Frontal cortex (tissue), 4 donors: ENCODE data around the gene LAMC2. TPM values are rescaled to one million over a fixed set of nuclear protein-coding genes. Genes with fewer than 3 reads are reported as not detected.
"Not testable (repeated sequence)": the region's sequence is repeated elsewhere in the genome, so short reads cannot be mapped to it uniquely, and the experiment has no call there.

Source experiments
- DNase-seq, 2 donors: peaks; one replicate each; pipeline ENCODE4 v3.0.0; 2012; ENCODE audit warnings: low spot score in 2 of 2
- FAIRE-seq: peaks from 2 replicates; lab custom pipeline; 2012; peaks lifted over from hg19 to GRCh38; lab: Jason Lieb, UNC
- total RNA-seq: library from RNA; depleted of rRNA; stranded (reverse); fragments of >200 nt; gene quantifications from one replicate; pipeline ENCODE4 v1.2.3, GENCODE V29; 2014
- donor health status: control.
- donor health status: control.
- donor health status: control.

LAMC2 gene
- total RNA-seq, 1 donor from 2014 or later: 2.0 TPM

DNA sequence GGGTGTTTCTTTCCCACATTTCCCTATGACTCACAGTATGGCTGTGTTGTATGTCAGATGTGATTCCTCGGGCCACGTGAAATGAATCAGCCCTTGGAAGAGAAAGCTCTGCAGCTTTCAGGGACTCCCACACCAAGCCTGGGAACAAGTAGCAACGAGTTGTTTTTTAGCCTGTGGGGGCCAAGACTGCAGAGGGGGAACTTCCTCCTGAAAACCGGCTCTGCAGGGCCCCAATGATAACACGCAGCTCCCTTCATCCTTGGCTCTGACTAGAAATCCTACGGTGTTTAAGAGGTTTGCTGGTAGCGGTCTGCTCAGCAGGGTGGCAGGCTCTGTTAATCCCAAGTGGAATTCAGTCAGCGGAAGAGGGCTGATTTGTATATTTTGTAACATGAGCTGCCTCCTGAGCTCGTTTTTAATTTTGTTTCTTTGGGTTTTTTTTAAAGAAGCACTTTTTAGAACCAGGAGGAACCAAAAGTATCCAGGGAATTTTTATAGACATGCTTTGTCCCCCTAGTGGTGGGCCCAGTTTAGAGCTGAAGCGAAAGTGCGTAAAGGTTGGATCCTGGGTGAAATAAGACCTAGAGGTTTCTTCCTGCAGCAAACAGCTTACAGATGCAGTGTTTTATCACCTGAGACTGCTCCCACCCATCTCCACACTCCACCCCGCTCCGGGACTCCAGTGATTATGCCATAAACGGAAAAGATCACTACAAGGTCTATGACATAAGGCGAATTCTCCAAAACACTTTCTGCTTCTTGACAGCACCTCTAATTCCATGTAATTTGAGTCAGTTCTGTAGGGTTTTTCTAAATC is 48.8 kb downstream of the LAMC2 start:
- DNase-seq (peak in 1 of 2 donors; percentile 49), FAIRE-seq (no peak)

DNA sequence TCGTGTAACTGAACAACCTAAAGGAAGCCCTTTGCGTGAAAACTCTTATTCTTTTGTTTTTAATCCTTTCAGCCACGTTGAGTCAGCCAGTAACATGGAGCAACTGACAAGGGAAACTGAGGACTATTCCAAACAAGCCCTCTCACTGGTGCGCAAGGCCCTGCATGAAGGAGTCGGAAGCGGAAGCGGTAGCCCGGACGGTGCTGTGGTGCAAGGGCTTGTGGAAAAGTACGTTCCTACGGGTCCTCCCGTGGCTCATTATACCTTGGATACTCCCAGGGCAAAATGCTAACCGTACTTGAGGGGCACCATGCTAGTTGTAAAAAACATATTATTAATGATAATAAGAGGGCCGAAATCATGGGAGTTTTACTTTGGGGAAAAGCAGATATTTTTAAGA is 49.4 kb downstream of the LAMC2 start:
- no peak for FAIRE-seq
- DNase-seq: no peak

DNA sequence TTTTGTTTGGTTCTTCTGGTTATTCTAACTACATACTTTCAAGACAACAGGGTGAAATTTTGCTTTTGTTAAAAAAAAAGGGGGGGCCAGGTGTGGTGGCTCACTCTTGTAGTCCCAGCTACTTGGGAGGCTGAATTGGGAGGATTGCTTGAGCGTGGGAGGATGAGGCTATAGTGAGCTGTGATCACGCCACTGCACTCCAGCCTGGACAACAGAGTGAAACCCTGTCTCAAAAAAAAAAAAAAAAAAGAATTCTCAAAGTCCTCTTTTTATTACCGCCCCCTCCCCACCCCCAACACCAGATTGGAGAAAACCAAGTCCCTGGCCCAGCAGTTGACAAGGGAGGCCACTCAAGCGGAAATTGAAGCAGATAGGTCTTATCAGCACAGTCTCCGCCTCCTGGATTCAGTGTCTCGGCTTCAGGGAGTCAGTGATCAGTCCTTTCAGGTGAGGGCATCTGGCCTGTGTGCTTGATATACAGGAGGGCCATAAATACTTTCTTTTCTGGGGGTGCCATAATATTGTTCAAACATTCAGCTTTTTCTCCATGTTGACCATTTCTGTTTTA is 50.2 kb downstream of the LAMC2 start:
- FAIRE-seq (no peak), DNase-seq (no peak)

DNA sequence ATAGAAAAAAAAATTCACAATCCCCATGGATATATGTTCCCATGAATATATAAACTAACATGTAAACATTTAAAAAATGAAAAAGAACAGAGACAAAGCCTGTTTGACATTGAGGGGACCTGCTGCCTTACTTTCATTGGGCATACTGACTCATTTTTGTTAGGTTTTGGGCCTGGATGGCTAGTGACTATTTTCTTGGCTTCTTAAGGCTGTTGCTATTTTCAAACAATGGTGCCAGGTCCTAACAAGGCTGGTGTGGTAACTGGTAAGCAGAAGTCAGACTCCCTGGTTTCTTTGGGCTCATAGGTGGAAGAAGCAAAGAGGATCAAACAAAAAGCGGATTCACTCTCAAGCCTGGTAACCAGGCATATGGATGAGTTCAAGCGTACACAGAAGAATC is 51.0 kb downstream of the LAMC2 start:
- FAIRE-seq (no peak), DNase-seq (no peak)

DNA sequence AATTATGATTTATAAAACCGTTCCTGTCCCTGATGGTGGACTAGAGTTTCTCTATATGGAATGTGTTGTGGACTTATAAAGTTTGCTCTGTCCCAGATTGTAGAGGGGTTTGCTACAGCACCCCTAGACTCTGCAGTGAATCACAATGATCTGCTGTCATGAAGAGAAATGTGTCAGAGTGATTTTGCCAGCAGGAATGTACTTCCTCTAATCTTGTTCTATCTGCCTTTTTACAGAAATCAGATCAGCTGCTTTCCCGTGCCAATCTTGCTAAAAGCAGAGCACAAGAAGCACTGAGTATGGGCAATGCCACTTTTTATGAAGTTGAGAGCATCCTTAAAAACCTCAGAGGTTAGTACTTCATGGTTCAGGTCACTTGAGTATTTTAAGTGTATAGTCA is 52.0 kb downstream of the LAMC2 start:
- FAIRE-seq: no peak

DNA sequence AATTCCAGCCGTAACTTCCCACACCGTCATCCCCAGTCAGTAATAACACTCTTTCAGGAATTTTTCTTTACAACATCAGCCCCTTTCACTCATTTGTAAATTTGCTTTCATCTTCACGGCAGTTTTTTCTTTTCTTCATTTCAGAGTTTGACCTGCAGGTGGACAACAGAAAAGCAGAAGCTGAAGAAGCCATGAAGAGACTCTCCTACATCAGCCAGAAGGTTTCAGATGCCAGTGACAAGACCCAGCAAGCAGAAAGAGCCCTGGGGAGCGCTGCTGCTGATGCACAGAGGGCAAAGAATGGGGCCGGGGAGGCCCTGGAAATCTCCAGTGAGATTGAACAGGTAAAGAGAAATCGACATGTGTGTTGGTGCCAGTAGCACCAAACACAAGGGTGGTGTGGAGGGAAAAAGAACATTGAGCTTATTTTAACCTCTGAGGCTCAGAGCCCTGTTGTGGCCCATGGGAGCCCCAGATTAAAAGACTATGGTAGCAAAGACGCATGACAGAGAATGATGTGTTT is 53.2 kb downstream of the LAMC2 start:
- FAIRE-seq: no peak
- DNase-seq: no peak

More for the DNA sequence above, 52.0 kb downstream of the LAMC2 start:
- DNase-seq: no peak

DNA sequence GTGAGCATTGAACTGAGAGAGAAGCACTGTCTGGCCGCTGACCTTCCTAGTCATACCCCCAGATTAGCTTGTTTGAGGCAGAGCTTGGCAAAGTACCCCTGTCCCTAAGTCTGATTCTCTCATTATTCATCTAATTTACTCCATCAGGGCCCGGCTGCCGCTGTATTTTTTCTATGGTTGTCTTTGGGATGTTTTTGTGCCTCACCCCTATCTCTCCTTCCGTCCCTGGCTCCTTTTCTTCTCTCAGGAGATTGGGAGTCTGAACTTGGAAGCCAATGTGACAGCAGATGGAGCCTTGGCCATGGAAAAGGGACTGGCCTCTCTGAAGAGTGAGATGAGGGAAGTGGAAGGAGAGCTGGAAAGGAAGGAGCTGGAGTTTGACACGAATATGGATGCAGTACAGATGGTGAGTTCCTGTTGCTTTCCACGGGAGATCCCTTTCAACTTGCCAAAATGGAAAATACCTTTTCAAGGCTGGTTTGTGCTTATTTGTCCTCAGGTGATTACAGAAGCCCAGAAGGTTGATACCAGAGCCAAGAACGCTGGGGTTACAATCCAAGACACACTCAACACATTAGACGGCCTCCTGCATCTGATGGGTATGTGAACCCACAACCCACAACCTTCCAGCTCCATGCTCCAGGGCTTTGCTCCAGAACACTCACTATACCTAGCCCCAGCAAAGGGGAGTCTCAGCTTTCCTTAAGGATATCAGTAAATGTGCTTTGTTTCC is 53.9 kb downstream of the LAMC2 start:
- FAIRE-seq (no peak), DNase-seq (no peak)

DNA sequence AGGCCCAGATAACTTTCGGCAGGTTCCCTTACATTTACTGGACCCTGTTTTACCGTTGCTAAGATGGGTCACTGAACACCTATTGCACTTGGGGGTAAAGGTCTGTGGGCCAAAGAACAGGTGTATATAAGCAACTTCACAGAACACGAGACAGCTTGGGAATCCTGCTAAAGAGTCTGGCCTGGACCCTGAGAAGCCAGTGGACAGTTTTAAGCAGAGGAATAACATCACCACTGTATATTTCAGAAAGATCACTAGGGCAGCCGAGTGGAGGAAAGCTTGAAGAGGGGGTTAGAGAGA is 54.4 kb downstream of the LAMC2 start:
- FAIRE-seq: no peak
- DNase-seq: no peak

DNA sequence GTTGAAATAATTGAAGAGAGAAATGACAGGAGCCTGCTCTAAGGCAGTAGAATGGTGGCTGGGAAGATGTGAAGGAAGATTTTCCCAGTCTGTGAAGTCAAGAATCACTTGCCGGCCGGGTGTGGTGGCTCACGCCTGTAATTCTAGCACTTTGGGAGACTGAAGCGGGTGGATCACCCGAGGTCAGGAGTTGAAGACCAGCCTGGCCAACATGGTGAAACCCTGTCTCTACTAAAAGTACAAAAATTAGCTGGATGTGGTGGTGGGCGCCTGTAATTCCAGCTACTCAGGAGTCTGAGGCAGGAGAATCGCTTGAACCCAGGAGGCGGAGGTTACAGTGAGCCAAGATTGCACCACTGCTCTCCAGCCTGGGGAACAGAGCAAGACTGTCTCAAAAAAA is 54.8 kb downstream of the LAMC2 start:
- DNase-seq, FAIRE-seq: not testable (repeated sequence)

DNA sequence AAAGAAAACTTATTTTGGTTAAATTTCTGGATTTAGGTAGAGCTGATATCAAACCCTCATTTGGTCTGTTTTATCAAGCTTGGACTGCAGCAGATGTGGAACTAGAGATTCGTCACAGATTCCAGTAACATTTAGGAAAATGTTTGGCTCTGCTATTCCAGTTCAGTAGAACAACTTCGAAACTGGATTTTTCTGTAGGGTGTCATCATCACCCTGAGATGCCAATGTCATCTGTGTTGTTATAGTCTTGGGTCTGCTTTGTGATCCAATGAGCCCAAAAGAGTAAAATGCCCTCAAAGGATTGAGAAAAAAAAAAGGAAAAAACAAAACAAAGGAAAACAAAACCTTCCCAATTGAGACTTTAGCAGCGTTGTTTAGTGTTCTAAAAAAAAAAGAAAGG is 55.4 kb downstream of the LAMC2 start:
- FAIRE-seq: no peak
- DNase-seq: no peak

DNA sequence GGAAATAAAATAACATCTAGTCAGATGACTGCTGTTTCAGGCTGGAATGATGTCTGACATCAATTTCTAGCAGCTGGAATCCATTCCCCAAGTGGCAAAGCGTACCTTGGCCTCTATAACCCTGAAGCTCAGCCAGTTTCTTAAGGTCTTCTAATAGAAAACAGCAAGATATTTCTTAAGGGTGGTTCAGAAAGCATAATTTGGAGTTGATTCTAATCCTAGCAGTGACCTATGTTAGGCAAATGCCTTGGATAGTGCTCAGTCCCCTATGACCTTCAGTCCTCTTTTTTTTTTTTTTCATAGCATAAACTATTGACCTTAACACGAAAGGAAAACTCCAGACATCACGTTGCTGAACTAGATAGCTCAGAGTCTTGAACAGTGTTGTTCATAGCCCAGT is 56.5 kb downstream of the LAMC2 start:
- DNase-seq (no peak), FAIRE-seq (no peak)

DNA sequence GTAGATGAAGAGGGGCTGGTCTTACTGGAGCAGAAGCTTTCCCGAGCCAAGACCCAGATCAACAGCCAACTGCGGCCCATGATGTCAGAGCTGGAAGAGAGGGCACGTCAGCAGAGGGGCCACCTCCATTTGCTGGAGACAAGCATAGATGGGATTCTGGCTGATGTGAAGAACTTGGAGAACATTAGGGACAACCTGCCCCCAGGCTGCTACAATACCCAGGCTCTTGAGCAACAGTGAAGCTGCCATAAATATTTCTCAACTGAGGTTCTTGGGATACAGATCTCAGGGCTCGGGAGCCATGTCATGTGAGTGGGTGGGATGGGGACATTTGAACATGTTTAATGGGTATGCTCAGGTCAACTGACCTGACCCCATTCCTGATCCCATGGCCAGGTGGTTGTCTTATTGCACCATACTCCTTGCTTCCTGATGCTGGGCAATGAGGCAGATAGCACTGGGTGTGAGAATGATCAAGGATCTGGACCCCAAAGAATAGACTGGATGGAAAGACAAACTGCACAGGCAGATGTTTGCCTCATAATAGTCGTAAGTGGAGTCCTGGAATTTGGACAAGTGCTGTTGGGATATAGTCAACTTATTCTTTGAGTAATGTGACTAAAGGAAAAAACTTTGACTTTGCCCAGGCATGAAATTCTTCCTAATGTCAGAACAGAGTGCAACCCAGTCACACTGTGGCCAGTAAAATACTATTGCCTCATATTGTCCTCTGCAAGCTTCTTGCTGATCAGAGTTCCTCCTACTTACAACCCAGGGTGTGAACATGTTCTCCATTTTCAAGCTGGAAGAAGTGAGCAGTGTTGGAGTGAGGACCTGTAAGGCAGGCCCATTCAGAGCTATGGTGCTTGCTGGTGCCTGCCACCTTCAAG is 57.3 kb downstream of the LAMC2 start:
- FAIRE-seq: no peak
- DNase-seq: no peak

DNA sequence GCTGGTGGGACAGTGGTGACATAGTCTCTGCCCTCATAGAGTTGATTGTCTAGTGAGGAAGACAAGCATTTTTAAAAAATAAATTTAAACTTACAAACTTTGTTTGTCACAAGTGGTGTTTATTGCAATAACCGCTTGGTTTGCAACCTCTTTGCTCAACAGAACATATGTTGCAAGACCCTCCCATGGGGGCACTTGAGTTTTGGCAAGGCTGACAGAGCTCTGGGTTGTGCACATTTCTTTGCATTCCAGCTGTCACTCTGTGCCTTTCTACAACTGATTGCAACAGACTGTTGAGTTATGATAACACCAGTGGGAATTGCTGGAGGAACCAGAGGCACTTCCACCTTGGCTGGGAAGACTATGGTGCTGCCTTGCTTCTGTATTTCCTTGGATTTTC is 58.4 kb downstream of the LAMC2 start:
- DNase-seq (no peak), FAIRE-seq (no peak)

DNA sequence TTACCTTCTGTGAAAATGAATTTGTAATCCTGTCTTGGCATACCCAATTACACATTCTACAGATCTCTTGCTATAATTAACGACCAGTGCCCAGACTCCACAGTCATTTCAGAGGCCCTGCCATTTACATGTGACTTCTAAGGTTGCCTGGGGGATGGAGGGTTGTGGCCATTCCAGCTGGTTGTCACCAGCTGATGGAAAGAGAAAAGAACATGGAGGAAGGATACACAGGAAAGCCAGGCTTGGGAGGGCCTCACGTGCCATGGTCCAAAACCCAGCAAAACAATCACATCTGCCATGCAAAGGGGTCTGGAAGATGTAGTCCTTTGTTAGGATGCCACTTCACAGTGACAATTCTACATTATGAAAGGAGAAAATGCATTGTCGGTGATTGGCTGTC is 59.3 kb downstream of the LAMC2 start:
- no peak for FAIRE-seq
- DNase-seq: no peak

DNA sequence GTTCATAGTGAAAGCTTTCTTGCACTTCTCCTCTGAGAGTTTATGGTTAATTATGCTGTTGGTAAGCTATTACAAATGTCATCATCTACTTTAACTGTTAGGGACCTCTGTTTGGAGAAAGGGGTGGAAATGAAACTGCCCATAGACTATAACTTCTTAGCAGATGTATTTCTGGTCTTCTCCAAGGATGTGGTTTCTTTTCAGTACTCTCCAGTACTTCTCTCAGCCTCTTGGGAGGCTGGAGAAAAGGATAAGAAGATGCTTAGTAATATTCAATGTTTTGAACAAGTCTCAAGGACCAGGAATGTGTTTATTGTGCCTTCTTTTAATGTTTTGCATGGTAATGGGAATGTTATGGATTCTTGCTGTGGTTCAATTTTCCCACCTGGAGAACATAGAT is 60.4 kb downstream of the LAMC2 start:
- FAIRE-seq (no peak), DNase-seq (no peak)

DNA sequence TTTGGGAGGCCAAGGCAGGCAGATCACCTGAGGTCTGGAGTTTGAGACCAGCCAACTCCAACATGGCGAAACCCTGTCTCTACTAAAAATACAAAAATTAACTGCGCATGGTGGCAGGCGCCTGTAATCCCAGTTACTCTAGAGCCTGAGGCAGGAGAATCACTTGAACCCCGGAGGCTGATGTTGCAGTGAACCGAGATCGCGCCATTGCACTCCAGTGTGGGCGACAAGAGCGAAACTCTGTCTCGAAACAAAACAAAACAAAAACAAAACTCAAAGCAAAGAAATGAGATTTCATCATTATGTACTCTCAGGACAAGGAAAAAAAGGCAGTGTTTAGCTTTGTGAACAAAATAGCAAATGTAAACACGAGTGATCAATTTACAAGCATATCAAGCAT is 61.0 kb downstream of the LAMC2 start:
- FAIRE-seq: no peak
- DNase-seq: no peak

DNA sequence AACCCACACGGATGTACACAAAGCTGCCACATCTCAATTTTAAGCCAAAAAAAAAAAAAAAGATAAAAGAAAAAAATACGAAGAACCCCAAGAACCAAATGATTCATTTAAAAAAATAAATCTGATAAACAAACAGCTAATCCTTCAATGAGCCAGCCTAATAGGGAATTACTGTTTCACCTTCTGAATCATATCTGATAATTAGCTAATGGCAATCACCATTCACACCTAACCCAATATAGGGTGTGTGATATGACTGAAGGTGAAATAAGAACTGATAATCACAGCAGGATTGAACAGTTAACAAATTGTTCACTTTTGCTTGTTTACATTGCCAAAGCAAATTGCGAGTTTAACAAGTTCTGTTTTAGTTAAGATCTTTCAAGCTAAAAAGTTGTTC is 61.4 kb downstream of the LAMC2 start:
- FAIRE-seq (no peak), DNase-seq (no peak)

DNA sequence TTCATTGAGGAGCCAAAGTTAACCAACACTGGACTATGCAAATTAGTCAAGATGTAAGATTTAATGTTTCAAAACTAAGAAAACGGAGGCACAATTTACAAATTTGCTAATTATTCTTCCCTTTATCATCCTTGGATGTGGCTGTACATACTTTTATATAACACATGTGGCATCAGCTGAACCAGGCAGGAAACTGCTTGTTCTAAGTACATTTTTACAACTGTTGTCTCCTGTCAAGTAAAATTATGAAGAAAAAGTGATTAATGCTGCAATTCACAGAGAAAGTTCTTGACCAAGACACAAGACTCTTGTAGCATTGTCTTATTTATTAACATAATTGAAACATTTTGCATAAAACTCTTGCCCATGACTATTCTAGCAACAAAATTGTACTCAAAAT is 61.9 kb downstream of the LAMC2 start:
- FAIRE-seq (no peak), DNase-seq (no peak)

DNA sequence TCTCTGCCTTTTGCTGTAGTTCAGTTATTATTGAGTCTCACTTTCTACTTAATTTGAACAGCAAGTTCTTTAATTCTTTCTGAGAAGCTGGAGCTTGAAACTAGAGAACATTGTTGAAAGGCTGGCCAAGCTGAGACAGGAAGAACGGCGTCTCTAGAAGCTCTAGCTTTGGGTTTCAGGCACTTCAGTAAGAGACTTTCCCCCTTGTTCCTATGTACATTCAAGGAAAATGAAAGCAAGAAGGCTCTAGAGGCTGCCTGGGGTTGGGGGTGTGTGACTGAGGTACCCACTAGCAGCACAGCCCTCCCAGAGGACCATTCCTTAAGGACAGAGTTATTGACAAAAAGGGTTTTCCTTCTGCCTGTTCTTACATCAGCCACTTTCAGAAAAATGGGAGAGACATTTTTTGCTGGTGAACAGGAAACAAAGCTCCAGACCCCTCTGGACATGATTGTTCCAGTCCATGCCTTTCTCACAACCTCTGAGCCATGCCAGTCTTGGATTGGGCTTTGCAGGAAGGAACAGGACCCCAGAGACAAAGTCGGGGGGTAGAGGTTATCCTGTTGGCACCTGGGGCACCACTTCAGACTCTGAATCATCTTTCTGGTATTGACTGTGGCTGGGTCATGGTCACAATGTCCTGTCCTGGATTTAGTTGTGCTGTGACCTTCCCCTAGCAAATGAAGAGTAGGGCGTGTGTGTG is 63.1 kb downstream of the LAMC2 start:
- no peak for FAIRE-seq
- no peak for DNase-seq
